GM19043 (cell line): ENCODE results near the gene ZNF212.

Experiments
- ATAC-seq: cut with Tn5 transposase; IDR thresholded peaks from one replicate; pipeline ENCODE4 v1.9.1; 2021; ENCODE audit warnings: low read depth; ENCODE audit not compliant: unreplicated experiment

The ZNF212 gene

GRCh38 chr7:149284343-149284742 is 44.9 kb downstream of the ZNF212 start:
- peak; percentile 30 for ATAC-seq

- peak; percentile 95 for ATAC-seq
Measured at GRCh38 chr7:149284850-149285585, 45.6 kb downstream of the ZNF212 start.

GRCh38 chr7:149285603-149286002 is 46.2 kb downstream of the ZNF212 start:
- no peak for ATAC-seq

GRCh38 chr7:149286811-149287400 is 47.5 kb downstream of the ZNF212 start:
- ATAC-seq = no peak

GRCh38 chr7:149287622-149288021 is 48.2 kb downstream of the ZNF212 start:
- no peak for ATAC-seq

- no peak for ATAC-seq
Measured at GRCh38 chr7:149289262-149289661, 49.8 kb downstream of the ZNF212 start.

- ATAC-seq = no peak
Measured at GRCh38 chr7:149289856-149290255, 50.4 kb downstream of the ZNF212 start.

- no peak for ATAC-seq
Measured at GRCh38 chr7:149291036-149291780, 51.8 kb downstream of the ZNF212 start.

GRCh38 chr7:149291781-149292461 is 52.5 kb downstream of the ZNF212 start:
- ATAC-seq = no peak

- no peak for ATAC-seq
Measured at GRCh38 chr7:149292462-149292823, 53.0 kb downstream of the ZNF212 start.

- ATAC-seq = no peak
Measured at GRCh38 chr7:149293338-149293737, 53.9 kb downstream of the ZNF212 start.

GRCh38 chr7:149293946-149294633 is 54.6 kb downstream of the ZNF212 start:
- ATAC-seq = no peak

GRCh38 chr7:149294634-149295480 is 55.4 kb downstream of the ZNF212 start:
- ATAC-seq = no peak

GRCh38 chr7:149295481-149295850 is 56.0 kb downstream of the ZNF212 start:
- ATAC-seq = no peak

GRCh38 chr7:149296368-149296767 is 56.9 kb downstream of the ZNF212 start:
- no peak for ATAC-seq

- no peak for ATAC-seq
Measured at GRCh38 chr7:149297034-149297755, 57.7 kb downstream of the ZNF212 start.

GRCh38 chr7:149300620-149301285 is 61.3 kb downstream of the ZNF212 start:
- ATAC-seq = no peak

- ATAC-seq = no peak
Measured at GRCh38 chr7:149302222-149302621, 62.8 kb downstream of the ZNF212 start.

- no peak for ATAC-seq
Measured at GRCh38 chr7:149302865-149303264, 63.4 kb downstream of the ZNF212 start.
